Effector memory CD4-positive, alpha-beta T cell (primary cell): ENCODE data around the gene SP140.
"Not testable (repeated sequence)": the region's sequence is repeated elsewhere in the genome, so short reads cannot be mapped to it uniquely, and the experiment has no call there.

Source experiments
- DNase-seq, 3 donors: peaks; one replicate each; pipeline ENCODE4 v3.0.0-alpha.2; 2020
- H3K27ac ChIP-seq: 2 replicates; pipeline ENCODE4 v1.7.0; 2013; ENCODE audit warnings: mild to moderate bottlenecking, low read length, moderate library complexity; ENCODE audit not compliant: insufficient read depth, poor library complexity, severe bottlenecking
- H3K27me3 ChIP-seq: replicated peaks from 2 replicates; pipeline ENCODE4 v1.7.0; 2013; ENCODE audit warnings: mild to moderate bottlenecking, low read length; ENCODE audit not compliant: insufficient read depth, control insufficient read depth, poor library complexity, severe bottlenecking
- H3K36me3 ChIP-seq: 2 replicates; pipeline ENCODE4 v1.7.0; 2013; ENCODE audit warnings: mild to moderate bottlenecking, low read length, moderate library complexity; ENCODE audit not compliant: control insufficient read depth, insufficient read depth
- H3K4me1 ChIP-seq: 2 replicates; pipeline ENCODE4 v1.7.0; 2013; ENCODE audit warnings: low read length, mild to moderate bottlenecking; ENCODE audit not compliant: control insufficient read depth, insufficient read depth, poor library complexity, severe bottlenecking
- H3K4me3 ChIP-seq: 2 replicates; pipeline ENCODE4 v1.7.0; 2013; ENCODE audit warnings: low read length, low read depth, mild to moderate bottlenecking; ENCODE audit not compliant: insufficient read depth, poor library complexity, severe bottlenecking
- H3K9me3 ChIP-seq: 2 replicates; pipeline ENCODE4 v1.7.0; 2013; ENCODE audit warnings: mild to moderate bottlenecking, low read length, moderate library complexity; ENCODE audit not compliant: control insufficient read depth

Gene SP140

DNA sequence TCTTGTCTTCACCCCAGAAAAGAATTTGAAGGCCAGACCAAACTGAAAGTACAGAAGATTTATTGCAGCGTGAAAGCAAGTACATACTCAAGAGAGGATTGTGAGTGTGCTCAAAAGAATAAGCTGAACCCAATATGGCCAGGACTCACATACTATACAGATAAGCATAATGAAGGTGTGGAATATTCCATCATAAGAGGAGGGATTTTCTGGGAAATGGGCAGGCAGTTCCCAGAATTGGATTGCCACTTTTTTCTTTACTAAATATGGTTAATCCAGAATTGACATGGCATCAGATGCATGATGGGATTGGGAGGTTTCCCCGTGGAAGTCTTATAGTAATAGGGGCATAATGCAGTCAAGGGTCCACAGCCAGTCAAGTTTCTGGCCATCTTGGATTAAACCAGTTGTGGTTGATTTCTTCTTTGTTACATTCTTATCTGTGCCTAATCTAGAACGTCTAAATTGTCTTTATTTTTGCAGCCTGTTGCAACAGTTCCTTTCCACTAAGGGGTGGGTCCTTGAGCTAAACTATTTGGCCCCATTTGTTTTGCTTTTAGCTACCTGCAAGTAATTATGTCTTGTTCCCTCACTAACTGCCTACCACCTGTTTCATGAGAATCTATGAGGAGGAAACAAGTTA, 110.4 kb downstream of the SP140 start:
- no peak overlapping the region for H3K4me3 ChIP-seq
- no peaks in the 10 kb centered on the region for H3K27me3 ChIP-seq
- H3K27ac ChIP-seq, result peak overlapping the region; percentile 38
- no peak for DNase-seq
- peaks cover 17% of the 10 kb centered on the region for H3K4me1 ChIP-seq
- no peaks in the 10 kb centered on the region for H3K36me3 ChIP-seq
- H3K9me3 ChIP-seq, result no peaks in the 10 kb centered on the region

DNA sequence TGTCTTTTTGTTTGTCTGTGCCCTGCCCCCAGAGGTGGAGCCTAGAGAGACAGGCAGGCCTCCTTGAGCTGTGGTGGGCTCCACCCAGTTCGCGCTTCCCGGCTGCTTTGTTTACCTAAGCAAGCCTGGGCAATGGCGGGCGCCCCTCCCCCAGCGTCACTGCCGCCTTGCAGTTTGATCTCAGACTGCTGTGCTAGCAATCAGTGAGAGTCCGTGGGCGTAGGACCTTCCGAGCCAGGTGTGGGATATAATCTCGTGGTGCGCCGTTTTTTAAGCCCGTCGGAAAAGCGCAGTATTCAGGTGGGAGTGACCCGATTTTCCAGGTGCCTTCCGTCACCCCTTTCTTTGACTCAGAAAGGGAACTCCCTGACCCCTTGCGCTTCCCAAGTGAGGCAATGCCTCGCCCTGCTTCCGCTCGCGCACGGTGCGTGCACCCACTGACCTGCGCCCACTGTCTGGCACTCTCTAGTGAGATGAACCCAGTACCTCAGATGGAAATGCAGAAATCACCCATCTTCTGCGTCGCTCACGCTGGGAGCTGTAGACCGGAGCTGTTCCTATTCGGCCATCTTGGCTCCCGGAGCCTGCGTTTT, 116.5 kb downstream of the SP140 start:
- peak in 2 of 3 donors; percentile 19 to 38 for DNase-seq
- not testable (repeated sequence) for H3K4me1 ChIP-seq, H3K36me3 ChIP-seq, H3K9me3 ChIP-seq, H3K4me3 ChIP-seq, H3K27ac ChIP-seq, H3K27me3 ChIP-seq

DNA sequence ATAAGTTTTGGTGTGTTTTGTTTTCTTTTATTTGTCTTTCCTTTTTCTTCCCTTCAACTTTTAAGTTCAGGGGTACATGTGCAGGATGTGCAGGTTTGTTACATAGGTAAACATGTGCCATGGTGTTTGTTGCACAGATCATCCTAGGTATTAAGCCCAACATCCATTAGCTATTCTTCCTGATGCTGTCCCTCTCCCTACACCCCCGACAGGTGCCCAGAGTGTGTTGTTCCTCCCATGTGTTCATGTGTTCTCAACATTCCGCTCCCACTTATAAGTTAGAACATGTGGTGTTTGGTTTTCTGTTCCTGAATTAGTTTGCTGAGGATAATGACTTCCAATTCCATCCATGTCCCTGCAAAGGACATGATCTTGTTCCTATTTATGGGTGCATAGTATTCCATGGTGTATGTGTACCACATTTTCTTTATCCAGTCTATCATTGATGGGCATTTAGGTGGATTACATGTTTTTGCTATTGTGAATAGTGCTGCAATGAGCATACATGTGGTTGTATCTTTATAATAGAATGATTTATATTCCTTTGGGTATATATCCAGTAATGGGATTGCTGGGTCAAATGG, 117.6 kb downstream of the SP140 start:
- H3K9me3 ChIP-seq, H3K36me3 ChIP-seq, H3K27me3 ChIP-seq, DNase-seq, H3K4me1 ChIP-seq, H3K27ac ChIP-seq, H3K4me3 ChIP-seq: not testable (repeated sequence)

DNA sequence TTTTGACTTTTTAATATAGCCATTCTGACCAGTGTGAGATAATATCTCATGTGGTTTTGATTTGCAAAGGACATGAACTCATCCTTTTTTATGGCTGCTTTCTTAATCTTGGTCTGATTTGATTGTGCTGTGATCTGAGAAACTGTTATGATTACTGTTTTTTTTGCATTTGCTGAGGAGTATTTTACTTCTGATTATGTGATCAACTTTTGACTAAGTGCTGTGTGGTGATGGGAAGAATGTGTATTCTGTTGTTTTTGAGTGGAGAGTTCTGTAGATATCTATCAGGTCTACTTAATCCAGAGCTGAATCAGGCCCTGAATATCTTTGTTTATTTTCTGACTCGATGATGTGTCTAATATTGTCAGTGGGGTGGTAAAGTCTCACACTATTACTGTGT, 118.2 kb downstream of the SP140 start:
- Histone ChIP-seq H3K27me3 (no peaks in the 10 kb centered on the region), H3K36me3 (peaks cover 9% of the 10 kb centered on the region), H3K4me1 (no peaks in the 10 kb centered on the region), H3K9me3 (no peaks in the 10 kb centered on the region), H3K4me3 (no peak overlapping the region), H3K27ac (no peak overlapping the region)
- DNase-seq, result no peak

DNA sequence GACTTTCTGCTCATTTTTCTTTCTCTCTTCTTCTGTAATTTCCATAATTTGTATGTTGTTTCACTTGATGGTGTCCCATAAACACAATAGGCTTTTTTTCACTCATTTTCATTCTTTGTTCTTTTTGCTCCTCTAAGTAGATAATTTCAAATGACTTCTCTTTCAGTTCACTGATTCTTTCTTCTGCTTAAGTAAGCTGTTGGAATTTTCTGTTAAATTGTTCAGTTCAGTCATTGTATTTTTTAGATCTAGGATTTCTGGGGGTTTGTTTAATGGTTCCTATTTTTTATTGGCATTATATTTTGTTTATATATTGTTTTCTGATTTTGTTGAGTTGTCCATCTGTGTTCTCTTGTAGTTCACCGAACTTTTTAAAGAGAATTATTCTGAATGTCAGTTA, 120.9 kb downstream of the SP140 start:
- Histone ChIP-seq H3K4me3 (no peak overlapping the region), H3K36me3 (peaks cover 9% of the 10 kb centered on the region), H3K27ac (no peak overlapping the region), H3K27me3 (no peaks in the 10 kb centered on the region), H3K4me1 (peaks cover 6% of the 10 kb centered on the region), H3K9me3 (no peaks in the 10 kb centered on the region)
- no peak for DNase-seq

DNA sequence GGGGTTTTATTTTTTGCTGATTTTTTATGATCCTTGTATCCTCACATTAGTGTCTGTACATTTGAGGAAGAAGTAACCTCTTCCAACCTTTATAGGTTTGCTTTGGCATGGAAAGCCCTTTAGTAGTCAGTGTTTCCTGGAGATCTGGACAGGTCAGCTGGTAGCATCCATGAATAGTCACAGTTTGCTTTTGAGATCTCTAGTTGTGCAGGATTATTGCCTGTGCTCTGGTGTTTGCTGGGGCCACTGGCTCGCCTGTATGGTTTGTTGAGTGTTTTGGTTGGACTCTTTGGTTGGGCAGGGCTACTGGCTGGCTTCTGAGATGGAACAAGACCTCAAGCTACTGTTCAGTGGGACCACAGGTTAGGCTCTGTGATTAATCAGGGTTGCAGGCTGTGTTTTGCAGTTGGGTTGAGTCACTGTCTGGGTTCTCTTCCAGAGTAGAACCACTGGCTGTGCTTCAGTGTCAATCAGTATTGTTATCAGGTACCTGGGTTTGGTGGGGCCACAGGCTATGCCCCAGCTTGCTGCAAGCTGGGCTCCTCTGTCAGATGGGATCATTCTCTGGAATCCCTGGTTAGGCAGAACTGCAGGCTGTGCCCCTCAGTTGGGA, 121.5 kb downstream of the SP140 start:
- peaks cover 6% of the 10 kb centered on the region for H3K4me1 ChIP-seq
- no peaks in the 10 kb centered on the region for H3K9me3 ChIP-seq
- H3K27me3 ChIP-seq, result no peaks in the 10 kb centered on the region
- DNase-seq, result no peak
- H3K27ac ChIP-seq, result no peak overlapping the region
- peaks cover 9% of the 10 kb centered on the region for H3K36me3 ChIP-seq
- H3K4me3 ChIP-seq, result no peak overlapping the region

DNA sequence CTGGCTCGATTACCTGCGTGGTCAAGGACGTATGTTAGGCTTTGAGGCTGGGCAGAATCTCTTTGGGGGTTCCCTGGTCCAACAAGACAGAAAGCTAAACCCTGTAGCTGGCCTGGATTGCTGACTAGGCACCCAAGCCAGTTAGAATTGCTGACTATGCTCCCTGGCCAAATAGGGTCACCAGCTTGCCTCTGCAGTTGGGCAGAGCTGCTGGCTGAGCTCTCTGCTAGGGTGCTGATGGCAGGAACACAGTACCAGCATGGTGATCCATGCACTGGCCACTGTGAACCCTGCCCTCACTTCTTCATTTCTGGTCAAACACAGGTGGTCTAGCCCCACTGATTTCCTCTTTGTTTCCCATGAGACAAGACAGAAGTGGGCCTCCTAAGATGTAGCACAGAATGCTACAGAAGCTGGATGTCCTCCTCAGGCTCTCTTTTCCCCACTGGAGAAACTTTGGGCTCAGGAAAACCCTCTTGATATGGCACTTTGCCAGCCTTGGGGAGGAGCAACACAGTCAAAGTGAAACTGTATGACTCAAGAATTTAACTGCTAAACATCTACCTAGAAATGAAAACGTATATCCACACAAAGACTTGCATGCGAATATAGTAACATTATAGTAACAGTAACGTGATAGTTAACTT, 122.2 kb downstream of the SP140 start:
- H3K27ac ChIP-seq, result no peak overlapping the region
- peaks cover 6% of the 10 kb centered on the region for H3K4me1 ChIP-seq
- H3K27me3 ChIP-seq, result no peaks in the 10 kb centered on the region
- no peaks in the 10 kb centered on the region for H3K9me3 ChIP-seq
- no peak for DNase-seq
- no peak overlapping the region for H3K4me3 ChIP-seq
- peaks cover 9% of the 10 kb centered on the region for H3K36me3 ChIP-seq

DNA sequence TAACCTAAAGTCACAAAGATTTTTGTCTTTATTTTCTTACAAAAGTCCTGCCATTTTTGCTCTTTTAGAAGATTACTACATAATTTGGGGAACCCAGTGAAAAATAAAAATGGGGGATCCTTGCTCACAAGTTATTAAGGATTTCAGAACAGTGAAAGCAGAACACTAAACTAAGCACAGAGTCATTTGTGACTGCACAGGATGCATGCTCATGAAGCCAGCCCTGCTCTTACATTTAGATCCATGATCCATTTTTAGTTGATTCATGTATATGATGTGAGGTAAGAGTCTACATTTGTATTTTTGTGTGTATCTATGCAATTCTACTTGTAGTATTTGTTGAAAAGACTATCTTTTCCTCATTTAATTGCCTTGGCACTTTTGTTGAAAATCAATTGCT, 123.3 kb downstream of the SP140 start:
- Histone ChIP-seq H3K27ac (no peak overlapping the region), H3K27me3 (no peaks in the 10 kb centered on the region), H3K9me3 (no peaks in the 10 kb centered on the region), H3K36me3 (peaks cover 9% of the 10 kb centered on the region), H3K4me1 (peaks cover 6% of the 10 kb centered on the region), H3K4me3 (no peak overlapping the region)
- DNase-seq, result no peak

DNA sequence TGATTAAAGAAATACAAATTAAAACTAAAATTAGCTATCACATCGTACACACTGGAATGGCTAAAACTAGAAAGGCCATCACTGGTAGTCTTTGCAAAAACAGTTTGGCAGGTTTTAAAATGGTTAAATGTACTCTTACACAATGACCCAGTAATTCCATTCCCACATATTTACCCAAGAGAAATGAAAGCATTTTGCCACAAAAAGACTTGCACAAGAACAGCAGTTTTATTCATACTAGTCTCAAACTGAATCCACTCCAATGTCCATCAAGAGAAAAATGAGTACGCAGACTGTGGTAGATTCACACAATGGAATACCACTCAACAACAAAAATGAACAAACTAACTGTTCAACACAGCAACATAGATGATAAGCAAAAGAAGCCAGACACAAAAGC, 130.5 kb downstream of the SP140 start:
- H3K4me3 ChIP-seq, result no peak overlapping the region
- H3K4me1 ChIP-seq, result peaks cover under 1% of the 10 kb centered on the region
- peaks cover 25% of the 10 kb centered on the region for H3K36me3 ChIP-seq
- DNase-seq, result no peak
- H3K27ac ChIP-seq, result no peak overlapping the region
- no peaks in the 10 kb centered on the region for H3K27me3 ChIP-seq
- H3K9me3 ChIP-seq, result no peaks in the 10 kb centered on the region

DNA sequence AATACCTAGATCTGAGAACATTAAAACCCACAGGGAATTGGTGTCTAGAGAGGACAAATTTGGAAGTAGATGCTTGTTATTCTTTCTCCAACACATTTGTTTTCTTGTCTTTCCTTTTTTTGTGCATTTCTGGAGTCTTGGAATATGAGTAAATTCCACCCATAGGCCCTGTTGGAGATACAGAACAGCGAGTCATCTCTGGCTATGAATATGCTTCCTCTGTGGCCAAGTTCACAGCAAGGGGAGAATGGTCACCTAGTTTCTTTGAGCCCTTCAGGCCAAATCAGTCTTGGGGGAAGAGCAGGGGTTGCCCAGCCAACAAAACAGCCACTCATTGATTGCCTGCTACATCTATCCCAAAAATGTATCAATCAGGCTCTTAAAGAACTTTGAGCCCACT, 132.8 kb downstream of the SP140 start:
- no peak for DNase-seq
- H3K9me3 ChIP-seq, result no peaks in the 10 kb centered on the region
- H3K4me1 ChIP-seq, result peaks cover 13% of the 10 kb centered on the region
- H3K4me3 ChIP-seq, result no peak overlapping the region
- H3K27ac ChIP-seq, result no peak overlapping the region
- H3K36me3 ChIP-seq, result peaks cover 31% of the 10 kb centered on the region
- H3K27me3 ChIP-seq, result no peaks in the 10 kb centered on the region
